ENCODE data around the gene TAS2R60.

The TAS2R60 gene

GRCh38 chr7:143492799-143493739 lies 49.8 kb downstream of the TAS2R60 start:
- Histone ChIP-seq H2AFZ (ENCODE audit: low read length, unreplicated experiment) (peak overlapping the region; percentile 59), H3K79me2 (ENCODE audit: control insufficient read depth, insufficient read depth, low read length, unreplicated experiment) (no peaks in the 10 kb centered on the region), H3K27ac (ENCODE audit: low read depth, low read length) (peak overlapping the region; percentile 63)

GRCh38 chr7:143493751-143494150 lies 50.5 kb downstream of the TAS2R60 start:
- Histone ChIP-seq H3K79me2 (ENCODE audit: control insufficient read depth, insufficient read depth, low read length, unreplicated experiment) (no peaks in the 10 kb centered on the region), H3K27ac (ENCODE audit: low read depth, low read length) (0 out of 2 replicates have a peak overlapping the region, but pooled peaks have one; percentile 5), H3K4me3 (ENCODE audit: low read depth, low read length) (peak overlapping the region; percentile 5; the same call in 1 of the 2 replicates)

More at GRCh38 chr7:143492799-143493739, 49.8 kb downstream of the TAS2R60 start:
- H3K27me3 ChIP-seq (ENCODE audit: insufficient read depth, low read length), result no peaks in the 10 kb centered on the region
- H3K36me3 ChIP-seq (ENCODE audit: insufficient read depth, low read length), result no peaks in the 10 kb centered on the region
- peak overlapping the region; percentile 5; the same call in 1 of the 2 replicates for H3K4me3 ChIP-seq (ENCODE audit: low read depth, low read length)
- peaks cover 30% of the 10 kb centered on the region for H3K4me1 ChIP-seq (ENCODE audit: control insufficient read depth, insufficient read depth, low read length, unreplicated experiment)

More at GRCh38 chr7:143493751-143494150, 50.5 kb downstream of the TAS2R60 start:
- H3K27me3 ChIP-seq (ENCODE audit: insufficient read depth, low read length), result no peaks in the 10 kb centered on the region
- H3K4me1 ChIP-seq (ENCODE audit: control insufficient read depth, insufficient read depth, low read length, unreplicated experiment), result peaks cover 30% of the 10 kb centered on the region
- H3K36me3 ChIP-seq (ENCODE audit: insufficient read depth, low read length), result no peaks in the 10 kb centered on the region
- H2AFZ ChIP-seq (ENCODE audit: low read length, unreplicated experiment), result peak overlapping the region; percentile 59

All from ACC112 (cell line).